Measurements from ENCODE around the gene PROC.
"Not testable (repeated sequence)": the region's sequence is repeated elsewhere in the genome, so short reads cannot be mapped to it uniquely, and the experiment has no call there.

DNA sequence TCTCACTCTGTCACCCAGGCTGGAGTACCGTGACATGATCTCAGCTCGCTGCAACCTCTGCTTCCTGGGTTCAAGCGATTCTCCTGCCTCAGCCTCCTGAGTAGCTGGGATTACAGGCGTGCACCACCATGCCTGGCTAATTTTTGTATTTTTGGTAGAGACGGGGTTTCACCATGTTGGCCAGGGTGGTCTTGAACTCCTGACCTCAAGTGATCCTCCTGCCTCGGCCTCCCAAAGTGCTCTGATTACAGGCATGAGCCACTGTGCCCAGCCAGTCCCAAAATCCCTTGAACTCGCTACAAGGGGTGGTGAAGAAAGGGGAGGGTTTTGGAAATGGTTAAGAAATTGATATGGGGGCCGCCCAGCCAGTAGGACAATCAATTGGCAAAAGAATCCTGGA, 34.2 kb downstream of the PROC start:
- TF ChIP-seq, protein P1, sequence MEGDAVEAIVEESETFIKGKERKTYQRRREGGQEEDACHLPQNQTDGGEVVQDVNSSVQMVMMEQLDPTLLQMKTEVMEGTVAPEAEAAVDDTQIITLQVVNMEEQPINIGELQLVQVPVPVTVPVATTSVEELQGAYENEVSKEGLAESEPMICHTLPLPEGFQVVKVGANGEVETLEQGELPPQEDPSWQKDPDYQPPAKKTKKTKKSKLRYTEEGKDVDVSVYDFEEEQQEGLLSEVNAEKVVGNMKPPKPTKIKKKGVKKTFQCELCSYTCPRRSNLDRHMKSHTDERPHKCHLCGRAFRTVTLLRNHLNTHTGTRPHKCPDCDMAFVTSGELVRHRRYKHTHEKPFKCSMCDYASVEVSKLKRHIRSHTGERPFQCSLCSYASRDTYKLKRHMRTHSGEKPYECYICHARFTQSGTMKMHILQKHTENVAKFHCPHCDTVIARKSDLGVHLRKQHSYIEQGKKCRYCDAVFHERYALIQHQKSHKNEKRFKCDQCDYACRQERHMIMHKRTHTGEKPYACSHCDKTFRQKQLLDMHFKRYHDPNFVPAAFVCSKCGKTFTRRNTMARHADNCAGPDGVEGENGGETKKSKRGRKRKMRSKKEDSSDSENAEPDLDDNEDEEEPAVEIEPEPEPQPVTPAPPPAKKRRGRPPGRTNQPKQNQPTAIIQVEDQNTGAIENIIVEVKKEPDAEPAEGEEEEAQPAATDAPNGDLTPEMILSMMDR (IDR thresholded peaks at IDR 0.05) = not testable (repeated sequence)
- TF ChIP-seq POLR2A (IDR thresholded peaks at IDR 0.05) = not testable (repeated sequence)
